Upper lobe of left lung (tissue), 4 donors: Measurements from ENCODE around the gene LSM3.

Experiments used
- POLR2A ChIP-seq, 4 donors: fragments of 450-650 bp; IDR thresholded peaks; one replicate each; pipeline ENCODE4 v1.5.1; 2016 to 2017; ENCODE audit warnings: antibody characterized with exemption in 4 of 4, mild to moderate bottlenecking in 2 of 4
- TF ChIP-seq, protein P1 (sequence below), 6 experiments: fragments of 450-650 bp in 4 of 6; fragments of 200-600 bp in 2 of 6; sonication (generic) in 2 of 6; IDR thresholded peaks; one replicate each; pipeline ENCODE4 v1.5.1; 2016 to 2019; ENCODE audit warnings: antibody characterized with exemption in 6 of 6

DNA sequence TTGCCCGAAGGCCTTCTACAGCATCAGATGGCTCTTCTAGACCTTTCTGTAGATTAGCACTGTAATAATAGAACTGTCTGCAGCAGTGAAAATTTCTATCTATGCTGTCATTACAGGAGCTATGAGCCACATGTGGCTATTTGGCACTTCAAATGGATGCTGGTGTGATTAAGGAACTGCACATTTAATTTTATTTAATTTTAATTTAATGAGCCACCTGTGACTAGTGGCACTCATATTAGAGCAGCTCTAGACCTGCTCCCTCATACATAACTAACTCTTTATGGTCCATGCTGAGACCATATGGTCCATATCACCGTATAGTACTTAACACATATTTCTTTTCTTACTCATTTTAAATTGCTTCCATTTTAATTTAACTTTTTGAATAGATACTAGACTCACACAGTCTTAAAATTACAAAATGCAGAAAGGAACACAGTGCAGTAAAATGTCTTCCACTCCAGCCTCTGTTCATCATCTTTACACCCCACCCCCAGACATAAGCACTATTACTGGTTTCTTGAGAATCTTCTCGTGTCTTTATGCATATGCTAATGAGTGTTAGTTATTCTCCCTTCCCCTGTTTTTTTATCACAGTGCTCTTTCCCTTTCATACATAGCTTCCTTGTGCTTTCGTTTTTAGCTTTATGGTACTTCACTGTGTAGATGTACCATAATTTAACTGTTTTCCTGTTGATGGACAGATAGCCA, 9.6 kb downstream of the LSM3 start:
- TF ChIP-seq POLR2A (IDR thresholded peaks at IDR 0.05): no peak
- TF ChIP-seq, protein P1, sequence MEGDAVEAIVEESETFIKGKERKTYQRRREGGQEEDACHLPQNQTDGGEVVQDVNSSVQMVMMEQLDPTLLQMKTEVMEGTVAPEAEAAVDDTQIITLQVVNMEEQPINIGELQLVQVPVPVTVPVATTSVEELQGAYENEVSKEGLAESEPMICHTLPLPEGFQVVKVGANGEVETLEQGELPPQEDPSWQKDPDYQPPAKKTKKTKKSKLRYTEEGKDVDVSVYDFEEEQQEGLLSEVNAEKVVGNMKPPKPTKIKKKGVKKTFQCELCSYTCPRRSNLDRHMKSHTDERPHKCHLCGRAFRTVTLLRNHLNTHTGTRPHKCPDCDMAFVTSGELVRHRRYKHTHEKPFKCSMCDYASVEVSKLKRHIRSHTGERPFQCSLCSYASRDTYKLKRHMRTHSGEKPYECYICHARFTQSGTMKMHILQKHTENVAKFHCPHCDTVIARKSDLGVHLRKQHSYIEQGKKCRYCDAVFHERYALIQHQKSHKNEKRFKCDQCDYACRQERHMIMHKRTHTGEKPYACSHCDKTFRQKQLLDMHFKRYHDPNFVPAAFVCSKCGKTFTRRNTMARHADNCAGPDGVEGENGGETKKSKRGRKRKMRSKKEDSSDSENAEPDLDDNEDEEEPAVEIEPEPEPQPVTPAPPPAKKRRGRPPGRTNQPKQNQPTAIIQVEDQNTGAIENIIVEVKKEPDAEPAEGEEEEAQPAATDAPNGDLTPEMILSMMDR (IDR thresholded peaks at IDR 0.05): no peak
